Astrocyte (in vitro differentiated cells and primary cell): ENCODE data around the gene IL36A.

Source experiments
- CTCF ChIP-seq: IDR thresholded peaks from 2 replicates; pipeline ENCODE4 v1.5.1; 2011; ENCODE audit warnings: low read depth, mild to moderate bottlenecking, inconsistent platforms, low read length, moderate library complexity; ENCODE audit not compliant: insufficient read depth
- EZH2 ChIP-seq: IDR thresholded peaks from 2 replicates; pipeline ENCODE4 v1.6.1; 2012; ENCODE audit warnings: mild to moderate bottlenecking, low read length, inconsistent platforms; ENCODE audit not compliant: insufficient read depth

GRCh38 chr2:112993831-112994230, 11.4 kb upstream of the IL36A start:
- TF ChIP-seq CTCF (no peak), EZH2 (no peak)
